ENCODE results near the gene CD244.
A peak's percentile ranks its signal among the peaks of the same experiment; 100 is the strongest.
"Not testable (repeated sequence)": the region's sequence is repeated elsewhere in the genome, so short reads cannot be mapped to it uniquely, and the experiment has no call there.

Gene CD244

DNA sequence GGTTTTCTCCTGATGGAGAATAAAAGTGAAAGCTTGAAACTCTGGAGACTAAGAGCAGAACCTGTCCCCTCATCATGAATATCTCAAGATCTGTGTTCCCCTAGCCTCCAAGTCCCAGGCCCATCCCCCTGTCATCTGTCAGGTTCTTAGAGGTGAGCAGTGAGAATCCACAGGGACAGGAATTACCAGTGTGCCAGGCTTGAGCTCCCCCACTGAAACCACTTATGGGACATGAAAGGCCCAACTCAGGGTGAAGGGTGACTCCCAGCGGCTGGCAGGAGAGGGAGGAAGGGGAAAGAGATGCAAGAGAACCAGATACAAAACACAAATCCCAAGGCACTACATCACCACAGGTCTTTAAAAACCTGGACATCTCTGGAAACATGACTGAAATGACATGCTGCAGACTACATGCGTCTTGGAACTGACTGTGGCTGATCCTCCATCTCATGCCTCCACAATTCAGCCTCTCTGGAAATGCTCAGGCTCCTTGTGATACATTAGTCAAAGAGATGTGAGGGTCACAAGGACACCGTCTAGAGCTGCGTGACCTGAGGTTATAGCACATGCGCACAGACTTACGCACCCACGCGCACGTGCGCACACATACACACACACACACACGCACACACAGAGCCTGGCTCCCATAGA lies 73.5 kb downstream of the CD244 start:
- DNase-seq (ENCODE audit: low spot score): no peak
- TF ChIP-seq, protein P1, sequence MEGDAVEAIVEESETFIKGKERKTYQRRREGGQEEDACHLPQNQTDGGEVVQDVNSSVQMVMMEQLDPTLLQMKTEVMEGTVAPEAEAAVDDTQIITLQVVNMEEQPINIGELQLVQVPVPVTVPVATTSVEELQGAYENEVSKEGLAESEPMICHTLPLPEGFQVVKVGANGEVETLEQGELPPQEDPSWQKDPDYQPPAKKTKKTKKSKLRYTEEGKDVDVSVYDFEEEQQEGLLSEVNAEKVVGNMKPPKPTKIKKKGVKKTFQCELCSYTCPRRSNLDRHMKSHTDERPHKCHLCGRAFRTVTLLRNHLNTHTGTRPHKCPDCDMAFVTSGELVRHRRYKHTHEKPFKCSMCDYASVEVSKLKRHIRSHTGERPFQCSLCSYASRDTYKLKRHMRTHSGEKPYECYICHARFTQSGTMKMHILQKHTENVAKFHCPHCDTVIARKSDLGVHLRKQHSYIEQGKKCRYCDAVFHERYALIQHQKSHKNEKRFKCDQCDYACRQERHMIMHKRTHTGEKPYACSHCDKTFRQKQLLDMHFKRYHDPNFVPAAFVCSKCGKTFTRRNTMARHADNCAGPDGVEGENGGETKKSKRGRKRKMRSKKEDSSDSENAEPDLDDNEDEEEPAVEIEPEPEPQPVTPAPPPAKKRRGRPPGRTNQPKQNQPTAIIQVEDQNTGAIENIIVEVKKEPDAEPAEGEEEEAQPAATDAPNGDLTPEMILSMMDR (IDR thresholded peaks at IDR 0.05; ENCODE audit: extremely low read depth, missing control alignments): no peak

DNA sequence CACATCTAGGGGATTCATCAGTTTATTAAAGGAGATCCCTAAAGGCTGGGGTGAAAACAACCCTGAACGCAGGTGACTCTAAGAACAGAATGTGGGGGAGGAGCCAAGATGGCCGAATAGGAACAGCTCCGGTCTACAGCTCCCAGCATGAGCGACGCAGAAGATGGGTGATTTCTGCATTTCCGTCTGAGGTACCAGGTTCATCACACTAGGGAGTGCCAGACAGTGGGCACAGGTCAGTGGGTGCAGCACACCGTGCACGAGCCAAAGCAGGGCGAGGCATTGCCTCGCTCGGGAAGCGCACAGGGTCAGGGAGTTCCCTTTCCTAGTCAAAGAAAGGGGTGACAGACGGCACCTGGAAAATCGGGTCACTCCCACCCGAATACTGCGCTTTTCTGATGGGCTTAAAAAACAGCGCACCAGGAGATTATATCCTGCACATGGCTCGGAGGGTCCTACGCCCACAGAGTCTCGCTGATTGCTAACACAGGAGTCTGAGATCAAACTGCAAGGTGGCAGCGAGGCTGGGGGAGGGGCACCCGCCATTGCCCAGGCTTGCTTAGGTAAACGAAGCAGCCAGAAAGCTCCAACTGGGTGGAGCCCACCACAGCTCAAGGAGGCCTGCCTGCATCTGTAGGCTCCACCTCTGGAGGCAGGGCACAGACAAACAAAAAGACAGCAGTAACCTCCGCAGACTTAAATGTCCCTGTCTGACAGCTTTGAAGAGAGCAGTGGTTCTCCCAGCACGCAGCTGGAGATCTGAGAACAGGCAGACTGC lies 79.5 kb downstream of the CD244 start:
- DNase-seq (ENCODE audit: low spot score): not testable (repeated sequence)

DNA sequence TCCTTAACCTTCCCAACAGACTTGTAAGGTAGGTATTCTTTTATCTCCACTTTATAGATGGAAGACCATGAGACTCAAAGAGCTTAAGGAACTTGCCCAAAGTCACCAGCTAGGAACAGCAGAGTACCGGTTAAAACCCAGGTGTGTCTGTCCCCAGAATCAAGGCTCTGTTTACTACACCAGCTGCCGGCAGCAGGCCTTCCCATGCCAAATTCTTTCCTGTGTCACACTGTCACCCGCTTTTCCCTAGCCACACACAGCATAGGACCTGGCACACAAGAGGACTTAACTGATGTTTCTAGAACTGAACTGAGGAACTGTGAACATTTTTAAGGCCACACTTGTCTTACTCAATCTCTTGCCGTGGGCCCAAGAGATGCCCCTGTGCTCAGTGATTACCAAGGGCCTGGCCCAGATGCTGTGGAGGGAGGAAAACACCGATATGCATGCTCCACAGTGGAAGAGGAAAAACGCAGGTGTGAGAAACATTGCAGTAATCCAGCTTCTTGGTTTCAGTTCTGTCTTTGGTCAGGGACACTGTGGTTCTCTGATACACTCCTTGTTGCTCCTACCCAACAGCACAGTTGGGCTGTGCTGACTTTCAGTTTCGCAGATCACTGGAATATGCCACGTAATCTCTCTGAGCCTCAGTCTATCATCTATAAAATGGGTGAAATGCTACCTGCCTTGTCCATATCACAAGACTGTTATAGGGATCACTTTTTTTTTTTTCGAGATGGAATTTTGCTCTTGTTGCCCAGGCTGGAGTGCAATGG lies 80.6 kb downstream of the CD244 start:
- DNase-seq (ENCODE audit: low spot score): peak; percentile 57
- TF ChIP-seq, protein P1 (IDR thresholded peaks at IDR 0.05; ENCODE audit: extremely low read depth, missing control alignments): no peak

DNA sequence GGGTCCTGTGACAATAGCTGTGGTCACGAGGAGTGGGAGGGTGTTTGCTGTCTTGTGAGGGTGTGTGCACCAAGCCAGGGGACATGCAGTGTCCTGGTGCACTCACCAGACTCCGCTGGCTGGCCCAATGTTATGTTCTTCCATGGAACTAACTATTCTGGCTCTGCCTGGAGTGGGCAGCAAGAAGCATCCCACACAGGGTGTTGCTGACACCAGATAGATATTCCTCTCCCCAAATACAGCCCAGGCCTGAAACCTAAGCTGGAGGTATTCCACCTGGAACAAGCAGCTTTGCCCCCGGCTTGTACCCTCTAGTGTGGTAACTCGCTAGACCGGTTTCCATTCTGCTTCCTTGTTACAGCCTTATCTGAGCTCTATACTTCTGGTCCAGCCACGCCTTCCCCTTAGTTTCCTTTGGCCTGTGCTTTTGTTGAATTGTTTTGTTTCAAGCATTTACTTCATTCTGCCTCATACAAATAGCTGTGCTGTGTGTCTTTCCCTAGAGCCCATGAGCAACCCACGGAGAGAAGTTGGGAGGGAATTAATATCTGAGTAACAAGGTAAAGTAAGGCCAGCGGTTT lies 81.4 kb downstream of the CD244 start:
- TF ChIP-seq, protein P1 (IDR thresholded peaks at IDR 0.05; ENCODE audit: extremely low read depth, missing control alignments): no peak
- no peak for DNase-seq (ENCODE audit: low spot score)

DNA sequence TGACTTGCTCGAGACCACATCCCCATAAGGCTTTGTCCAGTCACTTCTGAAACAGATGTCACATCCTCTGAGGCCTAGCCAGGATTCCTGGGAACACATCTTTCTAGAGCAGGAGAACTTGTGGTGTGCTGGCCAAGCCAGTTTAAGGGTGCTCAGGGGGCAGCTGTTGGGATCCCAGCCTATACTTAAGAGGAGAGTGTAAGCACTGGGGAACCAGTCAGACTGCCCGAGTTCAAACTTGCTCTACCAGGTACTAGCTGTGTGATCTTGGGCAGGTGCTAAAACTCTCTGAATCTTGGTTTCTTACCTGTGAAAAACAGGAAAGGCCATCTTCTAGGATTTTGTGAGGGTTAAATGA lies 82.3 kb downstream of the CD244 start:
- TF ChIP-seq, protein P1 (IDR thresholded peaks at IDR 0.05; ENCODE audit: extremely low read depth, missing control alignments): no peak
- no peak for DNase-seq (ENCODE audit: low spot score)
